ENCODE results near the gene FNDC10.
"Not testable (repeated sequence)": the region's sequence is repeated elsewhere in the genome, so short reads cannot be mapped to it uniquely, and the experiment has no call there.

The FNDC10 gene

DNA sequence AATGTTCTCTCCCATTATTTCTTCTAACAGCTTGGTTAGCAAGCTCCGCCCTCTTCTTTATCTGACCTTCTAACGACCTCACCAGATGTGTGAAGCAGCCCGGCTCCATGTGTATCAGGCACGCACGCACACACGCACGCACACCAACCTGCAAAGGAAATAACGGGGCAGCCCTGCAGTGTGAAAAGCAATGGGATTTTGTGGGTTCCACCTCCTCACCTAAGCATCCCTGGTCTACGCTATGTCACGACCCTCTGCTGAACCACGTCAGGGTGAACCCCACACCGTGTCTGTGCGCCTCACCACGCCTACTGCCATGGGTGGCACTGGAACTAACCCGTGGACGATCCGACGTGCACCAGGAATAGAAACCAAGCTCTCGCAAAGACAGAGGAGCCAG lies 35.7 kb downstream of the FNDC10 start:
- DNase-seq: no peak

DNA sequence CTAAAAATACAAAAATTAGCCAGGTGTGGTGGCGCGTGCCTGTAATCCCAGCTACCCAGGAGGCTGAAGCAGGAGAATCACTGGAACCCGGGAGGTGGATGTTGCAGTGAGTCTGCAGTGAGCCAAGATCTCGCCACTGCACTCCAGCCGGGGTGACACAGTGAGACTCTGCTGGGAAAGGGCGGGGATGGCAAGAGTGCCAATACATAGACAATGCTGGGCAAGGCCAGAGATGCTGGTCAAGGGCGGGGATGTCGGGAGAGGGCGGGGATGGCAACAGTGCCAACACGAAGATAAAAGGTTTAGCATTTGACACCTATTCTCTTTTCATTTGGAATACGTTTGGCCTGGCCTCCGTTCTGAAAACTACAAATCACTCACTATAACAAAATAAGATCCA lies 36.2 kb downstream of the FNDC10 start:
- DNase-seq: no peak

DNA sequence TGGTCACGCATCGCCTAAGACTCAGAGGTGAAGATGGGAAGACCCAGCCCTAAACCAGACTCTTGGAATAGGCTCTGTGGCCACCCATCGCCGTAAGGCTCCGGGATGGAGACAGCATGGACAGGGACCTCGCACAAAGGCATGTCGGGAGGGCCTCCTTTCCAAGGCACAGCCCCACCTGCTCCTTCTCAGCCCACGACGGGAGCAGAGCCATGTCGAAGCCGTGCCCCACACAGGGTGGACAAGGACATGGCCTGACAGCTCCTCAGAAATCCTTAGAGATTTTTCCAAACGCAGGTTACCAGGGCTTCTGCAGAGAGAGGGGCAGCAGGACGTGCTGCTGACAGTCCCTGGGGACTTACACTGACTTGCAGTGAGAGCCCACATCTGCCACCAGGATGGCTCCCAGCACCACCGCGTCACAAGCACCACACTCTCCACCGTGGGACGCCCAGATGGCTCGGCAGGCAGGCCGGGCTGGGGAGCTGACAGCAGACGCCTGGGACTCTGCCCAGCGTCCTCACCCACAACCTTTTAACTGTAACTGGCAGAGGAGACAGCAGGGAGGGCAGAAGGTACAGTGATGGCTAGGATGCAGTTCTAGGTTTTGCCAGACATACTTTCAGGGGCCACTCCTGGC lies 37.3 kb downstream of the FNDC10 start:
- no peak for DNase-seq

DNA sequence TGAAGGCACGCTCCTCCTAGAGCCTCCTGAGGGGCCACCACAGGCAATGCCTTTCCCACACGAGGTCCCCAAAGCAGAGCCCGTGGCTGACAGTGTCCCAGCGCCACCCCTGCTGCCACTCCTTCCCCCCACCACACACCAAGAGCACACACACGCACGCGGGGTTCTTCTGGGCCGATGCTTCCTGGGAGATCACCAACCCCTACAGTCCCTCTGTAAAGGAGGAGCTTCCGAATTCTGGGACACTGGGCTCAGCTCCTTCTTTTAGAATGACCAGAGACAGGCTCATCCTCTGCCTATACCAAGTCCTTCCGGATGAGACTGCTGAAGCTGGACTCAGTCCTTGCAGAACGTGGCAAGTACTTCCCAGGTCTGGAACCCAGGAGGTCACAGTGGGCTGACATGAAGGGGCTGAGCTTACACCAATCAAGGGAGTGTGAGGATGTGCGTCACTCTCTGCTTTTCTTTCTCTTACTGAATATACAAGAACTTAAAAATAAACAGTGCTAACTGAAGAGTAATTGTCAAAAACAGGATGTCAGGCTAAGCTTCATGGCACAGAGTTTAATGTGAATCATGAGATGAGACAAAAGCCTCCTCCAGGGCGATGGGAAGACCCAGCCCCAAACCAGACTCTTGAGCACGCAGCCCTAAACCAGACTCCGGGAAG lies 38.0 kb downstream of the FNDC10 start:
- no peak for DNase-seq

DNA sequence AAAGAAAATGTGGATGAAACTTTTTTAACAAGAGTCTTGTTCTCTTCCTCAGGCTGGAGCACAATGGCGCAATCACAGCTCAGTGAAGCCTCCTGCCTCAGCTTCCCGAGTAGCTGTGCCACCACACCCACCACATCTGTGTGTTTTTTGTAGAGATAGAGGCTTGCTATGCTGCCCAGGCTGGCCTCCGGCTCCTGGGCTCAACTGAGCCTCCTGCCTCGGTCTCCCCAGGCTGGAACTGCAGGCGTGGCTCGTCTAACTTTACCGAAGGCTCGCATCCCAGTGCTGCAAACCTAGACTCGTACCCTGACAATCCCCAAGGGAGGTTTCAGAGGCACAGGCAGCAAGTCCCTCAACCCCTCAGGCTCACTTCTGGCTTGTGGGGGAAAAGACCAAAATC lies 39.8 kb downstream of the FNDC10 start:
- DNase-seq: no peak

DNA sequence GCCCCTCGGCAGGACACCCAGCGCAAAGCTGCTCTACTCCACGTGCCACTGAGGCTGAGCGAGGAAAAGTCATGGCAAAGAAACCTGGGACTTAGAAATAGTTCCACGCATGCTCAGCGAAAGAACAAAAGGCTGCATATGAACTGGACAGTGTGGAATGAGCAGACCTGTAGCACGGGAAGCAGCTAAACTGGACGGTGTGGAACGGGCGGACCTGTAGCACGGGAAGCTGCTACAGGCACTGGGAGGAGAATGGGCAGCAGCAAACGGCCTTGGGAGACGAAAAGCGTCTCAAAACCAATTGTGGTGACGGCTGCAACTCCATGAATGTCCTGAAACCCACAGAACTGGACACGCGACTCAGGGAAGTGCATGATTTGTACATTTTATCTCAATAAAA lies 40.9 kb downstream of the FNDC10 start:
- peak; percentile 44 for DNase-seq

DNA sequence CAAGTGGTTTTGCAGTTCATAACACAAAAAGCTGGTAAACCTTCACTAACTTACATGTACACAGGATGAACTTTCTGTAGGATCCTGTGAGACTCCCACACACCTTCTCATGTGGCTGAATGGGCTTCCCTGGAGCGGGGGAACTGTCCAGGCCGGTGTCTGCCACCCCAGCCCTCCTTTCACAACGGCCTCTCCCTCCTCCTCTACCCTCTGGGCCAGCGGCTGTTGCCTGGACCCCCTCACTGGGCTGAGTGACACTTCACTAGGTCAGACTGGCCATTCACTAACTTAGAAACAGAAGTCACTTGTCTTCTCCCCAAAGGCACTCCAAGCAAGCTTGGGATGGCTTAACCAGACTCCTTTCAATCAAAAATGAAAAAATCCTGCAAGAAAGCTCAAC lies 41.3 kb downstream of the FNDC10 start:
- DNase-seq: peak; percentile 2

DNA sequence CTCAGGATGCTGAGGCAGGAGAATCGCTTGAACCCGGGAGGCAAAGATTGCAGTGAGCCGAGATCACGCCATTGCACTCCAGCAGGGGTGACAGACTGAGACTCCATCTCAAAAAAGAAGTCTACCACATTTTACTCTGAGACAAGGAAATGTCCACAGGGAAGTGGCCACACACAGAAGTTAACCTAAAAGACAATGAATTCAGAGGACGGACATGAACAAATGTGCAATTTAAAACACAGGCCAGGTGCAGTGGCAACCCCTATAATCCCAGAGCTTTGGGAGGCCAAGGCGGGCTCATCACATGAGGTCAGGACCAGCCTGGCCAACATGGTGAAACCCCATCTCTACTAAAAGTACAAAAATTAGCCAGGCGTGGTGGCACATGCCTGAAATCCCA lies 42.2 kb downstream of the FNDC10 start:
- not testable (repeated sequence) for DNase-seq

DNA sequence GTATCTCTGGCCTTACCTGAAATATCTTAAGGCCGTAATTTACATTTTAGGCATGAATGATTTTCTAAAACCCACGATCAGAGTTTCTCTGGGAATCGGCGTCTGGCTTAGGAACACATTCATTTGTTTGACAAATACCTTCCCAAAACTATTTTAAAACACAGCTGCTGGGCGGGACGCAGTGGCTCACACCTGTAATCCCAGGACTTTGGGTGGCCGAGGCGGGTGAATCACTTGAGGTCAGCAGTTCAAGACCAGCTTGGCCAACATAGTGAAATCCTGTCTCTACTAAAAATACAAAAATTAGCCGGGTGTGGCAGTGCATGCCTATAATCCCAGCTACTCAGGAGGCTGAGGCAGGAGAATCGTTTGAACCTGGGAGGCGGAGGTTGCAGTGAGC lies 43.0 kb downstream of the FNDC10 start:
- DNase-seq: not testable (repeated sequence)

DNA sequence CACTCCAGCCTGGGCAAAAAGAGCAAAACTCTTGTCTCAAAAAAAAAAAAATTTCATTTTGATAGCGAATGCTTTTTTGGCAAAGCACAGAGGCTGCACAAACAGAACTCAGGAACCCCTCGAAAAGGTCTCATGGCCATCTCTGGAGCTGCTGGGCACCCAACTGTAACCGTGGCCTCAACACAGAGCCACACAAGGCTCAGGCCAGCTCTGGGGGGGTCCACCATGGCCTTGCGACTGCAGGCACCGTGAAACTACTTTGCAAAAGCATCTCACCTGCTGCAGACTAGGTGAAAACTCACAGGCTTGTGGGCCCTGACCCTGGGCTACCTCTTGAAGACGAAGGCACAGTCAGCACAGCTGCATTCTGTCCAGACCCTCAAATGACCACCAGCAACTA lies 43.4 kb downstream of the FNDC10 start:
- DNase-seq: no peak

DNA sequence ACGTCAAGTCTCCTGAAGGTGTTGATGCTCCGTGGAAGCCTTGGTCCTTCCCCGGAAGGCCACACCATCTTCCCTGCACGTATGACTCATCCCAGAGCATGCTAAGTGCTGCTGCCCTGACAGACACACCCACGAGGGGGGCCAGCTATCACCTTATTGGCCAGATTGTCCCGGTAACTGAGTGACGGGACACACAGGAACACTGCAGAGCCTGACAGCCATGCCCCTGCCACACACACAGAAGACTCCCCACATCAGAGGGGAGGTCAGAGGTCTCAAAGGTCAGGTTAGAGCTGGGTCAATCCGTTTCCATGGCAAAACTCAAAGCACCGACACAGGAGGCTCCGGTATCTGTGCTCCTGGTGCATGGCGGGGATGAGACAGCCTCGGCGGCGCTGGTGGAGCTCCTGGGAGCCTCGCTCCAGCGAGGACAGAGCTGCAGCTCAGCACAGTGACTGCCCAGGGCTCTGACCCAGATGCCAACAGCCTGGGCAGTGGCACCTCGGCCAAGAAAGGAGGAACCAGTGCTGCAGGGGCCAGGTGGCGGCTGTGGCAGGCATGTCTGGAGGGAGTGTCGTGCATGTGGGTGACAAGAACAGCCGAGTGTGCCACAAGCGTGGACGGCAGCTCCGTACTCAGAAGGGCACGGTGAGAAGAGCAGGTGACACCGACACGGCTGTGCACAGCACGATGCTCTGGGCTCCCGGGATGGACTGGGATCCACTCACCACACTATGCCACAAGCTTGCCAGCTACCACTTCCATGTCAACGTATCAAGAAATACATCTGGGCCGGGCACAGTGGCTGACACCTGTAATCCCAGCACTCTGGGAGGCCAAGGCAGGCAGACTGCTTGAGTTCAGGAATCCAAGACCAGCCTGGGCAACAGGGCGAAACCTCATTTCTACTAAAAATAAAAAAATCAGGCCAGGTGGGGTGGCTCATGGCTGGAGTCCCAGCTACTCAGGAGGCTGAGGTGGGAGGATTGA lies 44.7 kb downstream of the FNDC10 start:
- DNase-seq: no peak

DNA sequence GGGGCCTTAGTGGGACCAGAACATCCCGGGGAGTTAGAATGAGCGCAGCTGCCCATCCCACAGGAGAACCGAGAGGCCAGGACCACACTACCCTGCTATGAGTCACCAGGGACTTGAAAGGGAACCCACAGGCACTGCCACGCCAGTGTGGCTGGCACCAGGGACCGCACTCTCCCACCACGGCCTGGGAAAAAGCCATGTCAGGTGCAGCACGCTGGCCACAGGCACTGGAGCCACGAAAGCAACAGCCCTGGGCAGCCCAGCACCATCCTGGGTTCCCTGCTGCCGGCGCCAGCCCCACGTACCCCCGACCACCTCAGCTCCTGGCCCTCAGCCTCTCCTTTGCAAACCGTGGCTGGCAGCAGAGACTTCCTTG lies 45.4 kb downstream of the FNDC10 start:
- DNase-seq: no peak

DNA sequence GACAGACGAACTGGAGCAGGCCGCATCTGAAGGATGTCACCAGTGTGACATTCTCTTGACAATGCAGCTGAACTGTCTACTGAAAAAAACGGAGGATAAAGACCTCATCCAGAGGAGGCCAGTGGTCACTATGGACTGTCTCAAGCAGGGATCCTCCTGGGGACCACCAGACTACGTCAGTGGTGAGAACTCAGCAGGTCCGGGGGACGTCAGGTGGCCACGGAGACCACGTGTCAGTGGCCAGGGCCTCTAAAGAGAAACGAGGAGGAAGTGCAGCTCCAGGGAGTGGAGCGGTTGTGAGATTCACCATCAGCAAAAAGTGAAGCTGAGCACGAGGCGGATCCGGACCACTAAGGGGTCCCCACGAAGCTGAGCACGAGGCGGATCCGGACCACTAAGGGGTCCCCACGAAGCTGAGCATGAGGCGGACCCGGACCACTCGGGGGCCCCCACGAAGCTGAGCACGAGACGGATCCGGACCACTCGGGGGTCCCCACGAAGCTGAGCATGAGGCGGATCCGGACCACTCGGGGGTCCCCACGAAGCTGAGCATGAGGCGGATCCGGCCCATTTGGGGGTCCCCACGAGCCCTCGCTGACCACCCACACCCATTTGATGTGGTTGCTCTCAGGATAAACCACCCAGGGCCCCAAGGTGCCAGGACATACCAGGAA lies 46.0 kb downstream of the FNDC10 start:
- DNase-seq: no peak

DNA sequence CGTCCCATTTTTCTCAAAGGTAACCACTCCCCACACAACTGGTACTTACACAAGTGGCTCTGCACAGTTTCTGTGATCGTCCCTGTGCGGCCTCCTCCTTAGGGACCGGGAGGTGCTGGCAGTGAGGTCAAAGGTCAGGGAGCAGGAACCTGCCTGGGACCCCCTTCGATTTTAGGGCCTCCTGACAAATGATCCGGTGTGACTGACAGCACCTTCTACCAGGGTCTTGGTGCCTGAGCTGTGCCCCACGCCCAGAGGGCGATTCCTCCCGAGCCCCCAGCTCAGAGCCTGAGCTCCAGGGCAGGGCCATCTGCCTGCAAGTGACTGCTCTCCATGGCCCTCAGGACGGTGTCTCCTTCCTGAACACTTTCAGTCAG lies 47.7 kb downstream of the FNDC10 start:
- DNase-seq: no peak

DNA sequence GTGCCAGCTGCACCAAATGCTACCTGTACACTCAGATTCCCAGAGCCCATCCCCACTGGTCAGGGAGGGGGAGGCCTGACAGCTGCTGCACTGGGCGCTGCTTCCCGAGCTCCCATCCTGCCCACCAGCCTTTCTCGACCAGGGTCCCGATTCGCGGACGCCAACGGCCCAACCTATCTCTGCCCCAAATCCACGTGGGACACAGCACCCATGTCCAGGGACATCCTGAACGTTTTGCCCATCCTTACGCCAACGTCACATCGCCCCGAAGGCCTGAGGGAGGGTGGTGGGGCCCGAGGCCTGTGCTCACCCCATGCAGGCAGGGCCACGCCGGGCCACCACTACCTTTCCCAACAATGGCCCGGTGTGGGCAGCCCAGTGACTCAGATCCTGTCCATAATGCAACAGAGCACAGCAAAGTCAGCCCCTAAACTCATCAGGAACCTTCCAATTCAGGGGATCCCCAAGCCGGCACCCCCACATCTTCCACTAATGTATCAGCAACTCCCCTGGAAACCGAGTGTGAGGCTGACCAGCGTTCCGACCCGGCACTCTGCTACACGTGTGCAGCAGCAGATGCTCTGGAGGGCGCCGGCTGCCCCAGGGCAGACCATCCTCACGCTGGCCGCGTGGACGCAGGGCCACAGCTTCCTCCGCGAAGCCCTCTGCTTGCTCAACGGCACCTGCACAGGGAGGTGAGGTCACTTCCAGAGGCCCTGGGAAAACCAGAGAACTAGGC lies 48.2 kb downstream of the FNDC10 start:
- DNase-seq: no peak

DNA sequence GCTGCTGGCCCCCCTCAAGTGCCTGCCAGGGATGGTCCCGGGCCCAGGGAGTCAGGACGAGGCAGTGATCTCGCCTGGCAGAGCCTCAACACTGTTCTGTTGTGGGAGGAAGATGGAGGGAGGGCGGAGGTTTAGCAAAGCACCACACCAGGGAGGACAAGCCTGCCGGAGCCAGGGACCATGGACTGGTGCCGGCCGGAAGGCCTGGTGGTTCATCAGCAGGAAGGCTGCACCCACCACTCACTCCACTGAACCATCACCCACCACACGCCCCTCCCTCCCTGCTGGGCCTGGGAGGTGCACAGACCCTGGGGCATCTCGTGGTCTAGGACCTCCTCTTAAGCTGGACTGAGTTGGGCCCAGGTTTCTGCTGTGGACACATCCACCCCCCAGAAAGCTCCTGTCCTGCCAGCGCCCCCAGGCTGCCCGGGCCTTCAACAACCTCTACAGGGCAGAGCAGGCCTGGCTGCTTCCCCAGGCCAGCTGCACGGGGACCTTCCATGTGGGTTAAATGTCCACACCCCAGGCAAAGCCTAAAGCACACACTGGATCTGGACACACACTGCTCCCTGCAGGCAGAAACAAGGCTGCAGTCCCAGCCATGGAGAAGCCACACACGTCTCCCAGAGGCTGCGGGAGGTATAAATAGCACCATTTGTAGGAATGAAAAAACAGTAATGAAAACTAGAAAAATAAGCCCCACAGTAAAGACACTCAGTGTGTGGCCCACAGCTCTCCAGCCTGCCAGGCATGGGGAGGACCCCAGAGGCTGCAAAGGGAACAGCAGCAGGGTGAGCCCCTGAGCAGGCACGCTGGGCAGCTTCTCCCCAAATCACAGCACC lies 49.1 kb downstream of the FNDC10 start:
- no peak for DNase-seq

DNA sequence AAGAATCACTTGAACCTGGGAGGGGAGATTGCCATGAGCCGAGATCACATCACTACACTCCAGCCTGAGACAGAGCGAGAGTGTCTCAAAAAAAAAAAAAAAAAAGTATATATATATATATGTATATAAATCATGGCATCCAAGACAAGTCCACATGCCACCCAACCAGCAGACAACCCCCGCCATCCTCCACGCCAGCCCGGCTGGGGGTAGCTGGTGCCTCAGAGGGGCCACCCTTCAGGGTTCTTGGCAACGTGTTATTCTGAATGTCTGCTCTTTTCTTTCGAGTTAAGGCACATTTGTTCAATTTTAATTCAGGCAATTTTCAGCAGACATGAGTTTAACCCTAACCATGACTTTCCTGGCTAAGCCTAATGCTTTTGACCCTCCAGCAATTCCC lies 49.8 kb downstream of the FNDC10 start:
- no peak for DNase-seq

DNA sequence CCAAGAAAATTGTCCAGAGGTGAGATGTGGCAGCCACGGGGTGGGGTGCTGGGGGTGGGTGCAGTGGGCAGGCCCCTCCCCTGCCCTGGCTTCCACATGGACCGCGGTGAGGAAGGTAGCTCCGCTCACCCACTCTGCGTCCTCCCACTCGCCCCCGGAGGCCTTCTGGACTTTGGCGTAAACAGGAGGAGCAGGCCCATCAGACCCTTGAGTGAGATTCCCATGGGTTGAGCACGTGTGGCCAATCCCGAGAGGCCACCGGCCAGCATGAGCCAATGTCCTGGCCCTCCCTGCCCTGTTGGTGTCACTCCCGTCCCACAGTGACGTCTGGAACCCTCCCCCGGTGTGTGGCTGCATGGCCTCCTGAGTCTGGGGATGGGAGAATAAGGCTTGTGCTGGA lies 51.3 kb downstream of the FNDC10 start:
- DNase-seq: no peak
